Activated naive CD8-positive, alpha-beta T cell treated with anti-CD3 and anti-CD28 coated beads for 36 hours (primary cell): ENCODE data around the gene SKIDA1. TPM values are rescaled to one million over a fixed set of nuclear protein-coding genes. Genes with fewer than 3 reads are reported as not detected.
"Not testable (repeated sequence)": the region's sequence is repeated elsewhere in the genome, so short reads cannot be mapped to it uniquely, and the experiment has no call there.

Experiments used
- DNase-seq: peaks from one replicate; pipeline ENCODE4 v3.0.0; 2021
- H3K27ac Mint-ChIP-seq: one replicate; pipeline ENCODE4 v1.8.0; 2022; ENCODE audit warnings: mild to moderate bottlenecking, moderate library complexity, mixed read lengths
- H3K27me3 Mint-ChIP-seq: one replicate; pipeline ENCODE4 v1.8.0; 2022; ENCODE audit warnings: mild to moderate bottlenecking, mixed read lengths
- H3K36me3 Mint-ChIP-seq: one replicate; pipeline ENCODE4 v1.8.0; 2021; ENCODE audit warnings: mild to moderate bottlenecking, mixed read lengths
- H3K4me1 Mint-ChIP-seq: one replicate; pipeline ENCODE4 v1.8.0; 2021; ENCODE audit warnings: mixed read lengths
- H3K4me3 Mint-ChIP-seq: one replicate; pipeline ENCODE4 v1.8.0; 2022; ENCODE audit warnings: mild to moderate bottlenecking, moderate library complexity, mixed read lengths
- H3K9me3 Mint-ChIP-seq: one replicate; pipeline ENCODE4 v1.8.0; 2022; ENCODE audit warnings: mixed read lengths
- total RNA-seq, 2 experiments: library from RNA; stranded (reverse); gene quantifications; one replicate each; pipeline ENCODE4 v1.2.3, GENCODE V29; 2021

The SKIDA1 gene
- total RNA-seq, result under 1 TPM in 1 of 2 experiments, not detected in 1; 0.54 TPM

DNA sequence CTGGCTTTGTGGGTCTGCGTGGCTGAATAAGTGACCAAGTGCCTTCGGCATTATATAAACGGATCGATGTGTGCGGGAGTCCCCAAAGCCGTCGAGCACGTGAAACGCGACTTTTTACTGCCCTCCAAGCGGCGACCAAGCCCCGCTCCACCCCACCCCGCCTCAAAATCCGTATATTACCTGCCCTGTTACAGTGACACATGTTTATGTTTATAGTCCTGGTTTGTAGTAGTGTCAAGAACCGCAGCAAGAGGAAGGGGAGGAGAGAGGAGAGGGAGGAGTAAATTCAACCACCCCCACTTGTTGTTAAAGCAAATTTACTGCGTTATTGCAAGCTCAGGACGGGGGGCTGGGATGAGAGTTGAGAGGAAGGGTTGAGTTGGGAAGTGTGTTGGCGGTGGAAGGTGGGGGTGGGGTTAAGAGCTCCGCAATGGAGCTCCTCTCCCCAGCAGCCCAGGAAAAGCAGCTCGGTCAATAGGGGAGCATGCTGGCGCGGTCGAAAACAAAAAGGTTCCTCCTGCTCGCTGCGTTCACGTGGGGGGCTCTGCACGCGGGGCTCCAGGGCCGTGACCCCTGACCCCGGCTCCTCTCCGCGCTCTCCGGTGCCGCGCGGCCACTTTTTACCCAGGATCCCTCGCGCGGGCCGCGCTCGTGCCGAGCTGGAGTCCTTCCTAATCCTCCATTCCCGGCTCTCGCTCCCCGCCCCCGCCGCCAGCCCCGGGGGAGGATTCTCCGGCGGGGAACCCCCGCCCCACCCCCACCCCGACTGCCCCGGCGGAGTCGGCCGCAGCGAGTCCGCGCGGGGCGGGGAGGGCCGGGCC, at the start of gene SKIDA1:
SKIDA1 (minus strand) TSS at position 316 of the 821 bp plus-strand sequence. CDS start 7,860 bp downstream, outside the sequence.
- no peaks in the 10 kb centered on the region for H3K36me3 Mint-ChIP-seq
- peak within 1 kb of the TSS; percentile 91 for H3K27ac Mint-ChIP-seq
- no peaks in the 10 kb centered on the region for H3K9me3 Mint-ChIP-seq
- peak; percentile 70 for DNase-seq
- H3K27me3 Mint-ChIP-seq, result peaks cover 78% of the 10 kb centered on the region
- peaks cover 30% of the 10 kb centered on the region for H3K4me1 Mint-ChIP-seq
- H3K4me3 Mint-ChIP-seq, result peak within 1 kb of the TSS; percentile 89

DNA sequence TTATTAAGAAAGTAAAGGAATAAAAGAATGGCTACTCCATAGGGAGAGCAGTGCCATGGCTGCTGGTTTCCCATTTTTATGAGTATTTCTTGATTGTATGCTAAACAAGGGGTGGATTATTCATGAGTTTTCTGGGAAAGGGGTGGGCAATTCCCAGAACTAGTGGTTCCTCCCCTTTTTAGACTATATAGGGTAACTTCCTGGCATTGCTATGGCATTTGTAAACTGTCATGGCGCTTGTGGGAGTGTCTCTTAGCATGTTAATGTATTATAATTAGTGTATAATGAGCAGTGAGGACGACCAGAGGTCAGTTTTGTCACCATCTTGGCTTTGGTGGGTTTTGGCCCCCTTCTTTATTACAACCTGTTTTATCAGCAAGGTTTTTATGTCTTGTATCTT, 49.0 kb upstream of the SKIDA1 start:
- not testable (repeated sequence) for H3K27me3 Mint-ChIP-seq, H3K27ac Mint-ChIP-seq, H3K9me3 Mint-ChIP-seq, H3K4me3 Mint-ChIP-seq, DNase-seq
- peaks cover 39% of the 10 kb centered on the region for H3K36me3 Mint-ChIP-seq
- H3K4me1 Mint-ChIP-seq, result peaks cover 29% of the 10 kb centered on the region

- no peak overlapping the region for H3K4me3 Mint-ChIP-seq
- no peaks in the 10 kb centered on the region for H3K9me3 Mint-ChIP-seq
- no peaks in the 10 kb centered on the region for H3K27me3 Mint-ChIP-seq
- peaks cover 42% of the 10 kb centered on the region for H3K36me3 Mint-ChIP-seq
- H3K27ac Mint-ChIP-seq, result no peak overlapping the region
- peaks cover 23% of the 10 kb centered on the region for H3K4me1 Mint-ChIP-seq
- no peak for DNase-seq
These were observed 47.1 kb upstream of the SKIDA1 start for GRCh38 chr10:21572578-21572977.

DNA sequence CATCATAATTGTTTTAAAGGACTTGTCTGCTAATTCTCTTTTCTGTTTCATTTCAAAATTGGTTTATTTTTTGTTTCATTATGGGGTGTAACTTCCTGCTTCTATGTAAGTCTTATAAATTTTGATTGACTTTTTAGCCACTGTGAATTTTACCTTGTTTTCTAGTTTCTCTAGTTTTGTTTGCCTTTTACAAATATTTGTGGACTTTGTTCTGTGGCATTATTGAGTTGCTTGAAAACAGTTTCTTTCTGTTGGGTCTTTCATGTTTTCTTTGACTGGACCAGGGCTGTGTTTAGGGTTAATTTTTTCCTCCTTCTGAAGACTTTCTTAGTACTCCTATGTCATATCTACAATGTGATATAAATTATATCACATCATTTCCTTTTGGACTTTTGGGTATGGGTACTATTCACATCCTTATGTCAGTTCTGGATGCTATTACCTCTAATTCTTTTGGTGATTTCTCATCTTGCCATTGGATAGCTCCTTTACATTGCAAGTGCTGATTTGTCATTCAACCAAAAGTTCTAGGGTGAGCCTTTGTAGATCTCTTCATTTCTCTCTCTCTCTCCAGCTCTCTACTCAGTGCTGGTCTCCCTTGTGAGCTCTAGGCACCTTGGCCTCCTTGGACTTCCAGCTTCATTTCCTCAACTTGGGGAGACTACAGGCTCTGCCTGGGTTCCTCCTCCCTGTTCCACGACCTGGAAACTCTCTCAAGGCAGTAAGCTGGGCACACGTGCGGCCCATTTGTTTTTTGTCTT, 45.5 kb upstream of the SKIDA1 start:
- no peak for DNase-seq
- no peak overlapping the region for H3K4me3 Mint-ChIP-seq
- H3K27ac Mint-ChIP-seq, result peak overlapping the region; percentile 62
- H3K27me3 Mint-ChIP-seq, result no peaks in the 10 kb centered on the region
- H3K9me3 Mint-ChIP-seq, result no peaks in the 10 kb centered on the region
- H3K36me3 Mint-ChIP-seq, result peaks cover 43% of the 10 kb centered on the region
- H3K4me1 Mint-ChIP-seq, result peaks cover 30% of the 10 kb centered on the region

DNA sequence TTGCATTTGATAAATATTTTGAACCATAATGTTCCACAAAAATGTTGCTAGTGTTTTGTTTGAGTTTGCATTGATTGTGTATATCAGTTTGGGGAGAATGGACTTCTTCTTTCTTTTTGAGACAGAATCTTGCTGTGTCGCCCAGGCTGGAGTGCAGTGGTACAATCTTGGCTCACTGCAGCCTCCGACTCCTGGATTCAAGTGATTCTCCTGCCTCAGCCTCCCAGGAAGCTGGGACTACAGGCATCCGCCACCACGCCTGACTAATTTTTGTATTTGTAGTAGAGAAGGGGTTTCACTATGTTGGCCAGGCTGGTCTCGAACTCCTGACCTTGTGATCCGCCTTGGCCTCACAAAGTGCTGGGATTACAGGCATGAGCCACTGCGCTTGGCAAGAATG, 33.5 kb upstream of the SKIDA1 start:
- not testable (repeated sequence) for DNase-seq, H3K4me3 Mint-ChIP-seq, H3K27me3 Mint-ChIP-seq, H3K9me3 Mint-ChIP-seq, H3K27ac Mint-ChIP-seq
- Mint-ChIP-seq H3K4me1 (peaks cover 11% of the 10 kb centered on the region), H3K36me3 (peaks cover 56% of the 10 kb centered on the region)

DNA sequence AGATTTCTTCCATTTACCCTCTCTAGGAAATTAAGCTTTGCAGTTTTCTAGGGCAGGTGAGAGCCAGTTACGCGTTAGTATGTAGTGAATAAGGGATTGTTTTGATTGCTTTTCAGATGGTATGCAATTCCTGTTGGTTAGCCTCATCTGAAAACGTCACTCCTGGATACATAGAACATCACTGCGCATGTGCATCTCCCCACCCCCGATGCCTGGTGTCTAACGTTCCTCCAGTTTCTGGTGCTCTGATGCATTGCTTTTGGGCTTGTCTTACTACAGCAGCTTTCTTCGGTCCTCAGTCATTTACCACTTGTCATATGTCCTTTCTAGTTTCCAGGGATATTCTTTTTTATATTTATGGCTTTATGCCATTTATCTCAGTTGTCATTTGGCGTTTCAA, 31.0 kb upstream of the SKIDA1 start:
- Mint-ChIP-seq H3K27me3 (no peaks in the 10 kb centered on the region), H3K9me3 (no peaks in the 10 kb centered on the region), H3K4me1 (peaks cover 11% of the 10 kb centered on the region), H3K27ac (no peak overlapping the region), H3K36me3 (peaks cover 58% of the 10 kb centered on the region), H3K4me3 (no peak overlapping the region)
- no peak for DNase-seq

DNA sequence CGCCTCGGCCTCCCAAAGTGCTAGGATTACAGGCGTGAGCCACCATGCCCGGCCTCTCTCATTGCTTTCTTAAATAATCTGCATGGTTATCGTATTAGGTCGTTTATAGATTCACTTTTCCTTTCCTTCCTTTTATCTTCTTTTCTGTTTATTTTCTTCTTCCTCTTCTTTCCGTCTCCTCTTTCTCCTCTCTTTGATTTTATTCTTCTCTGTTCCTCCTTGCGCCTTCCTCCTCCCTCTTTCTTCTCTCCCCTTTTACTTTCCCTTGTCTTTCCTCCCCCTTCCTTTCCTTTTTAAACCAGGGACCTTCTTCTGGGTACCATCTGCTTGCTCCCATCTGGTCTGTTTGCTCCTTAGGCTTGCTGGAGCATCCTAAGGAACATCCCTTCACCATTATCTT, 27.2 kb upstream of the SKIDA1 start:
- Mint-ChIP-seq H3K9me3 (no peaks in the 10 kb centered on the region), H3K4me1 (peaks cover 14% of the 10 kb centered on the region), H3K27ac (no peak overlapping the region), H3K4me3 (no peak overlapping the region), H3K27me3 (no peaks in the 10 kb centered on the region), H3K36me3 (peaks cover 49% of the 10 kb centered on the region)
- DNase-seq, result no peak

GRCh38 chr10:21547246-21547645, 21.8 kb upstream of the SKIDA1 start:
- Mint-ChIP-seq H3K4me1 (peaks cover 11% of the 10 kb centered on the region), H3K9me3 (no peaks in the 10 kb centered on the region), H3K36me3 (peaks cover 47% of the 10 kb centered on the region), H3K4me3 (no peak overlapping the region), H3K27ac (no peak overlapping the region), H3K27me3 (no peaks in the 10 kb centered on the region)
- no peak for DNase-seq

DNA sequence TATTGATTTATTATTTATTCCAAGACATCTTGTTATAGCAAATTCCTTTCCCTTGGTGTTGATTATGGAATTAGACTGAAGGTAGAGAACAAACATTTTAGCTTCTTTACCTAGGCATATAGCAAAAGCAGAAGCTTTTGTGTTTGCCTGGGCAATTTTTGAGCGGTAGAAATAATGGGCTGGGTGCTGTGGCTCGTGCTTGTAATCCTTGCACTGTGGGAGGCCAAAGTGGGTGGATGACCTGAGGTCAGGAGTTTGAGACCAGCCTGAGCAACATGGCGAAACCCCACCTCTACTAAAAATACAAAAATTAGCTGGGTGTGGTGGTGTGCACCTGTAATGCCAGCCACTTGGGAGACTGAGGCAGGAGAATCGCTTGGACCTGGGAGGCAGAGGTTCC, 15.2 kb upstream of the SKIDA1 start:
- peaks cover 52% of the 10 kb centered on the region for H3K36me3 Mint-ChIP-seq

GRCh38 chr10:21536874-21537273, 11.4 kb upstream of the SKIDA1 start:
- Mint-ChIP-seq H3K36me3 (peaks cover 28% of the 10 kb centered on the region), H3K4me1 (peaks cover 12% of the 10 kb centered on the region), H3K9me3 (no peaks in the 10 kb centered on the region), H3K27me3 (no peaks in the 10 kb centered on the region), H3K4me3 (no peak overlapping the region), H3K27ac (no peak overlapping the region)
- DNase-seq, result no peak

More for the DNA sequence above, 15.2 kb upstream of the SKIDA1 start:
- H3K4me3 Mint-ChIP-seq, H3K27ac Mint-ChIP-seq, H3K9me3 Mint-ChIP-seq, DNase-seq, H3K27me3 Mint-ChIP-seq, H3K4me1 Mint-ChIP-seq: not testable (repeated sequence)

- Mint-ChIP-seq H3K36me3 (peaks cover 23% of the 10 kb centered on the region), H3K4me1 (peaks cover 14% of the 10 kb centered on the region)
These were observed 10.5 kb upstream of the SKIDA1 start for GRCh38 chr10:21535976-21536375.

GRCh38 chr10:21535494-21535965, 10.0 kb upstream of the SKIDA1 start:
- Mint-ChIP-seq H3K27me3 (no peaks in the 10 kb centered on the region), H3K9me3 (no peaks in the 10 kb centered on the region), H3K36me3 (peaks cover 20% of the 10 kb centered on the region), H3K4me1 (peaks cover 14% of the 10 kb centered on the region), H3K4me3 (peak overlapping the region; percentile 75), H3K27ac (peak overlapping the region; percentile 65)
- no peak for DNase-seq

More at GRCh38 chr10:21535976-21536375, 10.5 kb upstream of the SKIDA1 start:
- peak overlapping the region; percentile 75 for H3K4me3 Mint-ChIP-seq
- DNase-seq, H3K27me3 Mint-ChIP-seq, H3K9me3 Mint-ChIP-seq, H3K27ac Mint-ChIP-seq: not testable (repeated sequence)

GRCh38 chr10:21534604-21535493, 9.4 kb upstream of the SKIDA1 start:
- peak overlapping the region; percentile 82 for H3K4me3 Mint-ChIP-seq
- H3K27ac Mint-ChIP-seq, result peak overlapping the region; percentile 78
- peaks cover 14% of the 10 kb centered on the region for H3K4me1 Mint-ChIP-seq
- H3K9me3 Mint-ChIP-seq, result no peaks in the 10 kb centered on the region
- peak; percentile 51 for DNase-seq
- peaks cover 17% of the 10 kb centered on the region for H3K36me3 Mint-ChIP-seq
- H3K27me3 Mint-ChIP-seq, result no peaks in the 10 kb centered on the region

DNA sequence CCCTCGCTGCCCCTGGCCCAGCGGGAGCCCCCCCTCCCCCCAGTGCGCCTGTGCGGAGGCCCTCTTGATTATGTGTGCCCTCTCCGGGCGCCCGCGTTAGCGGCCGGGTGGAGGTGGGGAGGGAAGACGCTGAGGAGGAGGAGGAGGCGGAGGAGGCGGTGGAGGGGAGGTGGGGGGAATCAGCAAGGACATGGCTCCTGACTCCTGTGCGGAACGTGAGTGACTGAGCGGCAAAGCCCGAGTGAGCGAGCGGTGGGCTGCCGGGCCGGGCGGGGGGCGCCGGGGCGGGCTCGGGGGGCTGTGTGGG, 8.8 kb upstream of the SKIDA1 start:
- Mint-ChIP-seq H3K27me3 (peaks cover 5% of the 10 kb centered on the region), H3K9me3 (no peaks in the 10 kb centered on the region), H3K4me3 (peak overlapping the region; percentile 82), H3K27ac (peak overlapping the region; percentile 78), H3K36me3 (peaks cover 12% of the 10 kb centered on the region), H3K4me1 (peaks cover 17% of the 10 kb centered on the region)
- no peak for DNase-seq
